Progenitor cell of endocrine pancreas (in vitro differentiated cells): Measurements from ENCODE around the gene EMC9. TPM values are rescaled to one million over a fixed set of nuclear protein-coding genes. Genes with fewer than 3 reads are reported as not detected.

Experiments
- DNase-seq: peaks from one replicate; pipeline ENCODE4 v3.0.0; 2021; ENCODE audit warnings: low spot score; ENCODE audit not compliant: unreplicated experiment
- H3K27ac Mint-ChIP-seq: 2 replicates; pipeline ENCODE4 v1.8.0; 2021; ENCODE audit warnings: mild to moderate bottlenecking, moderate library complexity, mixed read lengths
- H3K27me3 Mint-ChIP-seq: 2 replicates; pipeline ENCODE4 v1.8.0; 2021; ENCODE audit warnings: mixed read lengths
- H3K36me3 Mint-ChIP-seq: 2 replicates; pipeline ENCODE4 v1.8.0; 2022; ENCODE audit warnings: mixed read lengths; ENCODE audit not compliant: insufficient read depth
- H3K4me1 Mint-ChIP-seq: 2 replicates; pipeline ENCODE4 v1.8.0; 2021; ENCODE audit warnings: low read depth, mixed read lengths
- H3K4me3 Mint-ChIP-seq: 2 replicates; pipeline ENCODE4 v1.8.0; 2021; ENCODE audit warnings: low read depth, mild to moderate bottlenecking, moderate library complexity, mixed read lengths
- H3K9me3 Mint-ChIP-seq: 2 replicates; pipeline ENCODE4 v1.8.0; 2021; ENCODE audit warnings: low read depth, mixed read lengths
- CTCF ChIP-seq: fragments of 200-600 bp; sonication (generic); IDR thresholded peaks from one replicate; pipeline ENCODE4 v1.5.0; 2021; ENCODE audit warnings: antibody characterized with exemption, mild to moderate bottlenecking; ENCODE audit not compliant: unreplicated experiment
- total RNA-seq: library from RNA; stranded (reverse); gene quantifications from 2 replicates; pipeline ENCODE4 v1.2.1, GENCODE V29; 2021

The EMC9 gene
- total RNA-seq, 1 donor from 2014 or later = 22.9 TPM

DNA sequence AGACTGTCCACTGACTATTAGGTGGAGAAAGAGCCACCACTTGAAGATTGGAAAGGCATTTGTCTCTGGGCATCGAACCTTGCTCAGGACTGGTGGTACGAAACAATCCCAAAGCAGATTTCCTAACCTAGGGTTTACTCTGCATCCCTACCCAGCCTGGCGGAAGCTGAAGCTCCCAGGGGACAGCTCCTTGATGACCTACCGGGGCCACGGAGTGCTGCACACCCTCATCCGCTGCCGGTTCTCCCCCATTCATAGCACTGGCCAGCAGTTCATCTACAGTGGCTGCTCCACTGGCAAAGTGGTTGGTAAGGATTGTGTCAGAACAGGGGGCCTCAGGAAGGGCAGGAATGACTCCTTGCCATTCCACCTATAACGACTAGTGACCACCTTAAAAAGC is 20.2 kb downstream of the EMC9 start:
- Mint-ChIP-seq H3K36me3 (peaks cover 21% of the 10 kb centered on the region), H3K4me3 (no peak overlapping the region), H3K27ac (no peak overlapping the region), H3K27me3 (no peaks in the 10 kb centered on the region), H3K9me3 (no peaks in the 10 kb centered on the region), H3K4me1 (peaks cover 6% of the 10 kb centered on the region)
- no peak for DNase-seq
- no peak for TF ChIP-seq CTCF

DNA sequence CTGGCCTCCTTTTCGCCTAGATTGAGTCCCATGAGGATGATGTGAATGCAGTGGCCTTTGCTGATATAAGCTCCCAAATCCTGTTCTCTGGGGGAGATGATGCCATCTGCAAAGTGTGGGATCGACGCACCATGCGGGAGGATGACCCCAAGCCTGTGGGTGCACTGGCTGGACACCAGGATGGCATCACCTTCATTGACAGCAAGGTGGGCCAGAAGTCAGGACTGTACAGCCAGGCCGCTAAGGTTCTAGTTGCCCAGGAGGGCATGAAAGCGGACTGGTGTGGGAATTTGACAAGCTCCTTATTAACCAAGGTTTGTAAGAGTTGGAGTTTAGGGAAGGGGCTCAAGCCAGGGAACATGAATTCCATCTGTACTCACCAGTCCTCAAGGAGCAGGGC is 21.7 kb downstream of the EMC9 start:
- H3K4me3 Mint-ChIP-seq = no peak overlapping the region
- peaks cover 20% of the 10 kb centered on the region for H3K36me3 Mint-ChIP-seq
- DNase-seq = no peak
- no peaks in the 10 kb centered on the region for H3K9me3 Mint-ChIP-seq
- H3K4me1 Mint-ChIP-seq = peaks cover 17% of the 10 kb centered on the region
- no peaks in the 10 kb centered on the region for H3K27me3 Mint-ChIP-seq
- no peak for TF ChIP-seq CTCF
- H3K27ac Mint-ChIP-seq = no peak overlapping the region

DNA sequence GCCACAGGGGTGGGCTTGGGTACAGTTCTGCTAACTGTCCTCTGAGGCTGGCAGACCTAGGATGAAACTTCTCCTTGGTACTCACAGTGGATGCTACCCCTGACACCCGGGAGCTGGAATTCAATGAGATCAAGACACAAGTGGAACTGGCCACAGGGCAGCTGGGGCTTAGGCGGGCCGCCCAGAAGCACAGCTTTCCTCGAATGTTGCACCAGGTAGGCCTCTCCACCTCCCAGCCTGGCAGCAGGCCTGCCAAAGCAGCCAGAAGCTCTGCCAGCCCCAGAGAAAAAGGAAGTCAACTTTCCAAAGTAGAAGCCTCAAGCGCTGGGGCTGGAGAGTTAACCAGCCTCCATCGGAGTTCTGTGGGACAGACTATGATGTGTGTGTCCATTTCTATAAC is 24.2 kb downstream of the EMC9 start:
- Mint-ChIP-seq H3K27me3 (no peaks in the 10 kb centered on the region), H3K9me3 (no peaks in the 10 kb centered on the region), H3K27ac (no peak overlapping the region), H3K4me1 (peaks cover 17% of the 10 kb centered on the region), H3K4me3 (no peak overlapping the region), H3K36me3 (peaks cover 18% of the 10 kb centered on the region)
- no peak for DNase-seq
- no peak for TF ChIP-seq CTCF

- no peak for TF ChIP-seq CTCF
- no peak for DNase-seq
- Mint-ChIP-seq H3K27ac (peak overlapping the region; percentile 99), H3K36me3 (peaks cover 16% of the 10 kb centered on the region), H3K9me3 (no peaks in the 10 kb centered on the region), H3K27me3 (no peaks in the 10 kb centered on the region), H3K4me1 (peaks cover 17% of the 10 kb centered on the region), H3K4me3 (peak overlapping the region; percentile 89)
These were observed 25.1 kb downstream of the EMC9 start for GRCh38 chr14:24116128-24116814.

DNA sequence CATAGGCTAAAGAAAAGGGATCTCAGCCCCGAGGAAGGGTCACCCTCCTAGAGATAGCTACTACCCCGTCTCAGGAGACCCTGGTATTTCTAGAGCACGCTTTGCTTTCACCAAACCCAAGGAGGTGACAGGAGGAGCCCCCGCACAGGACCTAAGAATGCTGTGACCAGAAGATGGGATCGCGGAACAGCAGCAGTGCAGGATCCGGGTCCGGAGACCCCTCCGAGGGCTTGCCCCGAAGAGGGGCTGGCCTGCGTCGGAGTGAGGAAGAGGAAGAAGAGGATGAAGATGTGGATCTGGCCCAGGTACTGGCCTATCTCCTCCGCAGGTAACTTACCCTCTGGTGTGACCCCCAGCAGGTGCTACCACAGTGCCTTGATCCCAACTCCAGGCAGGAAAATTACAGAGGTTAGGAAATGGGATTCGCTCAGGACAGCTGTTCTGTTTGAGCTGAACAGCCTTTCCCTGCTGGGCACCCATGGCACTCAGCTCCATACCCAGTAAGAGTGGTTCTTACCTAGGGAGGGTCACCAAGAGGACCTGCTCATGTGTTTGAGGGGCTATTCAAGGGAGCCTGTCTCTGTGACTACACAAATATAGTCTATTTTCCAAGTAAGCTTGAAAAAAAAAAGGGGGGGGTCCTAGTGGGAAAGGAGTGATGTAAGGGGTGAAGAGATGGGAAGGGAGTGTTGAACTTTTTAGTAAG is 25.8 kb downstream of the EMC9 start:
- Mint-ChIP-seq H3K27ac (peak overlapping the region; percentile 99), H3K36me3 (peaks cover 13% of the 10 kb centered on the region), H3K4me1 (peaks cover 17% of the 10 kb centered on the region)

More for the DNA sequence above, 25.8 kb downstream of the EMC9 start:
- no peaks in the 10 kb centered on the region for H3K9me3 Mint-ChIP-seq
- H3K27me3 Mint-ChIP-seq = no peaks in the 10 kb centered on the region
- TF ChIP-seq CTCF = no peak
- DNase-seq = no peak
- H3K4me3 Mint-ChIP-seq = peak overlapping the region; percentile 89
